Mononuclear cell (primary cell): ENCODE measurements around the gene GUCY1A2. TPM values are rescaled to one million over a fixed set of nuclear protein-coding genes. Genes with fewer than 3 reads are reported as not detected.

ENCODE experiments used
- H3K27me3 ChIP-seq: 2 replicates; pipeline ENCODE4 v1.6.0; 2011; ENCODE audit warnings: low read length, control low read depth; ENCODE audit not compliant: insufficient read depth
- H3K4me1 ChIP-seq: 2 replicates; pipeline ENCODE4 v1.5.1; 2011; ENCODE audit warnings: mild to moderate bottlenecking, low read length, control low read depth; ENCODE audit not compliant: insufficient read depth
- H3K4me3 ChIP-seq: 2 replicates; pipeline ENCODE4 v1.5.1; 2011; ENCODE audit warnings: mild to moderate bottlenecking, low read length, moderate library complexity
- H3K9me3 ChIP-seq: 2 replicates; pipeline ENCODE4 v1.5.1; 2011; ENCODE audit warnings: low read depth, mild to moderate bottlenecking, control low read depth, low read length
- total RNA-seq: library from RNA; depleted of rRNA; stranded (reverse); fragments of >200 nt; gene quantifications from one replicate; pipeline ENCODE4 v1.2.3, GENCODE V29; 2012

The GUCY1A2 gene
- total RNA-seq, 1 donor = under 0.01 TPM

DNA sequence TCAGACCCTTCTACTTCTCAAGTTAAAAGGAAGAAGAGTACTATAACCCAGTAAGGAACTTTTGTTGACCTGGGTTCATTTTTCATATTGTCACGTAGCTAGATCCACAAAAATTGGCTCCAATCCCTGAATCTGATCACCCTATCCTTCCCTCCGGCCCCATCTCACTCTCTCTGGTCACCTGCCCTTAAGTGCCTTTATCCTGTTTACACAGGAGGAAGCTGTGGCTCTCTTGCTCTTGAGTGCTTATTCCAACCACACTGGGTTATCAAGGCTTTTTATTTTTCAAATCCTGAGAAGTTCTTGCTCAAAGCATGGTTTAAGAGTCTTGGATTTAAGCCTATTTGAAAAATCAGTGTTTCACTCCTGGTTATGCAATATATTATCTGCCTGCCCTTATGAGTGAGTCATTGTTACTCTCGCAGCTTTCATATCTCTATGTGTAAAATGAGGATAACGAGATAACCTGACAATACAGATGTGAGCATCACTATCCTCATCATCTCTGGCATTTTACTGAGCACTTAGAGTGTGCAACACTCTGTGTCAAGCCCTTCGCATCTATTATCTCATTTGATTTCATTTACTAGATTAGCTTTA lies 293.9 kb downstream of the GUCY1A2 start:
- H3K27me3 ChIP-seq = no peaks in the 10 kb centered on the region
- no peak overlapping the region for H3K4me3 ChIP-seq
- H3K9me3 ChIP-seq = no peaks in the 10 kb centered on the region
- H3K4me1 ChIP-seq = no peaks in the 10 kb centered on the region

- Histone ChIP-seq H3K27me3 (no peaks in the 10 kb centered on the region), H3K9me3 (no peaks in the 10 kb centered on the region), H3K4me3 (no peak overlapping the region), H3K4me1 (no peaks in the 10 kb centered on the region)
Observed at GRCh38 chr11:106723071-106723470, 295.2 kb downstream of the GUCY1A2 start.

DNA sequence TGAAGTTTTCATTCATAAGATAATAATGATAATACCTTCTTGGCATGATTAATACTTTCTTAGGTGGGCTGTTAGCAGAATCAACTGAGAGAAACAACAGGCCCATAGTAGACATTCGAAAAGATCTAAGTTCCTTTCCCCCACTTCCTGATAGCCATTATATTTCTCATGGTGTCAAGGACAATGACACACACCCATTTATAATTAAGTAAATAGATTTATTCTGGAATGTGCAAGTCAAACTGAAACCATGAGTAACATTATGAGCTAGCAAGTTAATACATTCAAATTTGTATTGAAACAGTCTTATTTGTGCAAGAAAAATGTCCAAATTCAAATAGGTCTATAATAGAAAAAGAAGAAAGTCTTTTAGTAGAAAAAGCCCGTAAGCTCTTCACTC lies 301.1 kb downstream of the GUCY1A2 start:
- Histone ChIP-seq H3K4me3 (no peak overlapping the region), H3K9me3 (no peaks in the 10 kb centered on the region), H3K4me1 (no peaks in the 10 kb centered on the region), H3K27me3 (no peaks in the 10 kb centered on the region)

- Histone ChIP-seq H3K9me3 (no peaks in the 10 kb centered on the region), H3K4me1 (no peaks in the 10 kb centered on the region), H3K4me3 (no peak overlapping the region), H3K27me3 (no peaks in the 10 kb centered on the region)
Observed at GRCh38 chr11:106714199-106714598, 304.1 kb downstream of the GUCY1A2 start.

- H3K4me3 ChIP-seq = no peak overlapping the region
- H3K4me1 ChIP-seq = no peaks in the 10 kb centered on the region
- H3K27me3 ChIP-seq = no peaks in the 10 kb centered on the region
- H3K9me3 ChIP-seq = no peaks in the 10 kb centered on the region
Observed at GRCh38 chr11:106708348-106708747, 309.9 kb downstream of the GUCY1A2 start.

- Histone ChIP-seq H3K4me1 (no peaks in the 10 kb centered on the region), H3K27me3 (no peaks in the 10 kb centered on the region), H3K4me3 (no peak overlapping the region), H3K9me3 (no peaks in the 10 kb centered on the region)
Observed at GRCh38 chr11:106706355-106706754, 311.9 kb downstream of the GUCY1A2 start.

DNA sequence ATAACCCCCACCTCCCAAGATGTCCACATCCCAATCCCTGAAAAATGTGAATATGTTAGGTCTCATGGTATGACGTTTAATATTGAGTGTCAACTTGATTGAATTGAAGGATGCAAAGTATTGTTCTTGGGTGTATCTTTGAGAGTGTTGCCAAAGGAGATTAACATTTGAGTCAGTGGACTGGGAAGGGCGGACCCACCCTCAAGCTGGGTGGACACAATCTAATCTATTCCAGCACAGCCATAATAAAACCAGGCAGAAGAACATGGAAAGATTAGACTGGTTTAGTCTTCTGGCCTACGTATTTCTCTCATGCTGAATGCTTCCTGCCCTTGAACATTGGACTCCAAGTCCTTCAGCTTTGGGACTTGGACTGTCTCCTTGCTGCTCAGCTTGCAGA lies 315.5 kb downstream of the GUCY1A2 start:
- Histone ChIP-seq H3K27me3 (no peaks in the 10 kb centered on the region), H3K9me3 (no peaks in the 10 kb centered on the region), H3K4me3 (no peak overlapping the region), H3K4me1 (no peaks in the 10 kb centered on the region)

DNA sequence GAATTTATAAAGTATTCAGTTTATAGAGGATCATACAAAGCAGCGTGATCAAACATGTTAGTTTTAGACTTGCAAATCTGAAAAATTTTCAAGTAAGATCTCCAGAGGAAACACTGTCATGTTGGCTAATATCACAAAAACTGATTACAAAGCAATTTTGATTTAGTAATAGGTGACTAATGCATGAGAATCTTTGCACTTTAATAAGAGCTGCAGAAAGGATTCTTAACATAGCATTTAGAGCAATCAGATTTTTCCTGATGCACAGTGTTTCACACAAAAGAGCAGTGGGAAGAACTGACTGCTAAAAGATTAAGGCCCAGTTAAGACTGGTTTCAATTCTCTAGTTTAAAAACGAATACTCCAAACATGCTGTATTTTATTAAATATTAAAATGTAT lies 321.2 kb downstream of the GUCY1A2 start:
- Histone ChIP-seq H3K9me3 (no peaks in the 10 kb centered on the region), H3K4me1 (no peaks in the 10 kb centered on the region), H3K4me3 (no peak overlapping the region), H3K27me3 (no peaks in the 10 kb centered on the region)

DNA sequence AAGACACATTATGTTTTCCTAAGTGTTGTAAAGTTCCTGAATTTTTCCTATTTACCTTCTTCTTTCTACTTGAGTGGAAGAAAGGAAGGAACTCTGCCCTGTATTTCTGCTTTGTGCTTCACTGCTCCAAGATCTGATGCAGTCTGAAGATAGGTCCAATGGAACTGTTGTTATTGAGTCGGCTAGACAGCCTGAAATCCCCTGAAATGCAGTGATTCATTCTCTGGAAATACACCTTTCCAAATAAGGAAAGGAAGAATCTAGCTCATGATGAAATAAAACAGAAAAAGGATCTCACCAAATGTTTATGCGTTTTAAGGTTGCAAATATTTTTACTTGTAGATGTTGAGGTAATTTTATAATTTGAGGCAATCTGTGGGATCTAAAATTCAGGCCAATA lies 322.8 kb downstream of the GUCY1A2 start:
- no peaks in the 10 kb centered on the region for H3K27me3 ChIP-seq
- no peaks in the 10 kb centered on the region for H3K9me3 ChIP-seq
- no peak overlapping the region for H3K4me3 ChIP-seq
- no peaks in the 10 kb centered on the region for H3K4me1 ChIP-seq

- Histone ChIP-seq H3K4me3 (no peak overlapping the region), H3K27me3 (no peaks in the 10 kb centered on the region), H3K4me1 (no peaks in the 10 kb centered on the region), H3K9me3 (no peaks in the 10 kb centered on the region)
Observed at GRCh38 chr11:106694501-106694900, 323.8 kb downstream of the GUCY1A2 start.

DNA sequence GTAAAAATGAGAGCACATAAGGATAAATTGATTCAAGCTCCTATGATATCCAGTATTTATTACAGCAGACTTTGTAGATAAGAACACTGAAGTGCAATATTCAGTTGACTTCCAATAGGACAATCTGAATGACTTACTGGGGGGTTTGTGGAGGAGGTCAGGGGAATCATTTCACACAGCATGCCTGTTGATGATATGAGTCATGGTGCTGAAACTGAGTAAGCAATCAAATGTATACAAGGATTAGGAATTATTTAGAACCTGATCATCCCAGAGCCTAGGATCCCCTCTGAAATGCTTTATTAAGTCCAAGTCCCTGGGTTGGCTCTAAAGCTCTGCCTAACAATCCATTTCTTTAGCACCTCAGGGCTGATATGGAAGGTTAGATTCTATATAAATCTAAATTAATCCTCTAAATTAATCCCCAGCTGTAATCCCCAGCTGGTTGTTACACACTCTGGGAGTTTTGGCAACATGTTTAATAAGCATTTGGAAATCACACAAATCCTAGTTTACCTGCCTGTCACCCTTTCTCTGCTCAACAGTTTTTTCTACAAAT lies 326.4 kb downstream of the GUCY1A2 start:
- Histone ChIP-seq H3K27me3 (no peaks in the 10 kb centered on the region), H3K4me3 (no peak overlapping the region), H3K9me3 (no peaks in the 10 kb centered on the region), H3K4me1 (no peaks in the 10 kb centered on the region)

- Histone ChIP-seq H3K27me3 (no peaks in the 10 kb centered on the region), H3K4me3 (no peak overlapping the region), H3K9me3 (no peaks in the 10 kb centered on the region), H3K4me1 (no peaks in the 10 kb centered on the region)
Observed at GRCh38 chr11:106690923-106691322, 327.4 kb downstream of the GUCY1A2 start.

DNA sequence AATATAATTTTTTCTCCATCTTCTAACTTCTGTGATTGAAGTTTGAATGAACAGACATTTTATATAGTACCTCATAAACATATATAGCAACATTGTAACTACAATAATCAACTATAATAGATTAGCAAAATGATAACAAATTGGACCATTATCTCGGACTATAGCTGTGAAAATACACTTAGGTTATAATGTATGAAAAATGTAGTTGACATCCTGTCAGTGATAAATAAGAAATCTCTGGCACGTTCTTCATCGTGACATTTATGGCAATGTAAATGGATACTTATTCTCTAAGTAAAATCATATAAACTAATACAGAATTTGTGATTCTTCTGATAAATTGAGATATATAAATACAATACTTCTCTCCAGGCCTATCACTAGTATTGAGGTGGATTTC lies 333.3 kb downstream of the GUCY1A2 start:
- Histone ChIP-seq H3K27me3 (no peaks in the 10 kb centered on the region), H3K9me3 (no peaks in the 10 kb centered on the region), H3K4me1 (no peaks in the 10 kb centered on the region), H3K4me3 (no peak overlapping the region)

DNA sequence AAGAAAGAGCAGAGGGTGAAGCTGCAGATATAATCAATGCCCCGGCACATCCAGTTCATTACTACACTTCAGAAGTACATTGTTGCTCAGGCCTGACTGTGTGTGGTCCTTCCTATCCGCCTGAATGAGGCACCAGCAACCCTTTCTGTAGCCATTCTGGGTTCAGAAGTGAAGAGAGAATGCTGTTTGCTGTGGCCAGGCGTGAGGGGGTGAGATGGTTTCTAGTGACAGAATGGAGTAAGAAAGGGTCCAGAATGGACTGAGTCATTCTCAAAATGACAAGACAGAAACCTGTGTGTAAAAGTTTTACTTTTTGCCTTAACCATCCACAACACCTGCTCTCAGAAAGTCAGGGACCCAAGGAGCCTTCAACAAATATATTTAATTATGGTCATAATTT lies 334.8 kb downstream of the GUCY1A2 start:
- Histone ChIP-seq H3K27me3 (no peaks in the 10 kb centered on the region), H3K4me1 (no peaks in the 10 kb centered on the region), H3K9me3 (no peaks in the 10 kb centered on the region), H3K4me3 (no peak overlapping the region)

- no peaks in the 10 kb centered on the region for H3K9me3 ChIP-seq
- H3K4me3 ChIP-seq = no peak overlapping the region
- no peaks in the 10 kb centered on the region for H3K4me1 ChIP-seq
- H3K27me3 ChIP-seq = no peaks in the 10 kb centered on the region
Observed at GRCh38 chr11:106681435-106681834, 336.8 kb downstream of the GUCY1A2 start.

- no peaks in the 10 kb centered on the region for H3K9me3 ChIP-seq
- no peak overlapping the region for H3K4me3 ChIP-seq
- no peaks in the 10 kb centered on the region for H3K27me3 ChIP-seq
- no peaks in the 10 kb centered on the region for H3K4me1 ChIP-seq
Observed at GRCh38 chr11:106679581-106679980, 338.7 kb downstream of the GUCY1A2 start.
